Middle frontal gyrus (tissue), 1 donor: ENCODE measurements around the gene CLDN11.

Source experiments
- DNase-seq: peaks from one replicate; pipeline ENCODE4 v3.0.0-alpha.2; 2015; ENCODE audit warnings: low spot score; ENCODE audit errors: extremely low spot score

The CLDN11 gene

GRCh38 chr3:170418422-170419398, at the start of gene CLDN11:
TSS of gene CLDN11 (plus strand) at chr3:170418868. CDS start at chr3:170419067, 199 bp downstream.
- DNase-seq: peak; percentile 65

DNA sequence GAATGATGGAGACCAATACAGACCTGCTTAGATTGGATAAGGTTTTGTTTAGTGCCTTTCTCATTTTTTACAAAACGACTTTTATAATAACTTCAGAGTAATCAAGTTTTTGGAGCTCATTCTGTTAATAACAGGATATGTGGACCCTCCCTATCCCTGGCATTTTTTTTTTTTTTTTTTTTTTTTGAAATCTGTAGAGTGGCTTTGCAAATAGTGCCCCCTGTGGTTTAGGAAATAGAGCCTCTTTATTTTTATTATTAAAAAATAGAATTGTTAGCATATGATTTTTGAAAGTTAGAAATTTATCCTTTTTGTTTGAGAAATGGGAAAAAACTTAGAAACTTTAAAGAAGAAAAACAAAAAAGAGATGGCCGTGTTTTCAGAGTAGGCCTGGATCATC, 49.7 kb upstream of the CLDN11 start:
- DNase-seq: no peak

DNA sequence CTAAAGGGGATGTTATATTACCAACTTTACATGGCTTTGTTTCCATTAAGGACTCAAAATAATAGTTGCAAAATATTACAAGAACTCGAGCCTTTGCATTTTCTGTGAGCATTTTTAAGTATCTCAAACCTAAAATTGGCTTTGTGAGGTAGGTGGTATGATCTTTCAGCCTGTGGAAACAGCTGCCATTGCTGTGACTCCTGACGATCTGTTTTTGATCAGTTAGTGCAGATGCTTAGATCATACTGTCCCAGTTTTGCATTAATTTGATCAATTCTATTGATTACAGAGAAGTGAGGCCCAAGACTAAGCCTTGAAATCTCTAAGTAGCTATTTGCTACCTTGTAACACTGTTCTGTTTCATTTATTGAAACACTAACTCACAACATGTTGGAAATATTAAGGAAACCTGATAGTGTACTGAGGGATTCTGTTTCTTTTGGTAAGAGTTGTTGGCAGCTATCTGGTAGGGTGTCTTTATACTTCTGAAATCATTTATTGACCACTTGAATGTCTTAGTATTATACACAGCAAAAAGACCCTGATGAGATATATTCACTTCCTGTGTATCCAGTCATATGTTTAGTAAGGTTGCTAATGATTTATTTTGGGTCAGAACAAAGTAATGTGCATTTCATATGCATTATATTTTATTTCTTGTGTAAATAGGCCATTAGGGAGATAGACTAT, 46.3 kb upstream of the CLDN11 start:
- no peak for DNase-seq

GRCh38 chr3:170383567-170383966, 35.1 kb upstream of the CLDN11 start:
- DNase-seq: no peak

DNA sequence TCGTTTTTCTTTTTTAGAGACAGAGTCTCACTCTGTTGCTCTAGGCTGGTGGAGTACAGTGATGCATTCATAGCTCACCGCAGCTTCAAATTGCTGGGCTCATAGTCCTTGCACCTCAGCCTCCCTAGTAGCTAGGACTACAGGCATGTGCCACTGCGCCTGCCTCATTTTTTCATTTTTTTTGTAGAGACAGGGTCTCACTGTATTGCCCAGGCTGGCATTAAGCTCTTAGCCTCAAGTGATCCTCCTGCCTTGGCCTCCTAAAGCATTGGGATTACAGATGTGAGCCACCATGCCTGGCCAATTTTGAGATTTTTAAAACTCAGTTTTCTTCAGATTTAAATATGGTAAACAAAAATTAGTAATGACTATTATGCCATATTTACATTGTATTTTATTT, 32.2 kb upstream of the CLDN11 start:
- DNase-seq: no peak

GRCh38 chr3:170387950-170388349, 30.7 kb upstream of the CLDN11 start:
- no peak for DNase-seq

DNA sequence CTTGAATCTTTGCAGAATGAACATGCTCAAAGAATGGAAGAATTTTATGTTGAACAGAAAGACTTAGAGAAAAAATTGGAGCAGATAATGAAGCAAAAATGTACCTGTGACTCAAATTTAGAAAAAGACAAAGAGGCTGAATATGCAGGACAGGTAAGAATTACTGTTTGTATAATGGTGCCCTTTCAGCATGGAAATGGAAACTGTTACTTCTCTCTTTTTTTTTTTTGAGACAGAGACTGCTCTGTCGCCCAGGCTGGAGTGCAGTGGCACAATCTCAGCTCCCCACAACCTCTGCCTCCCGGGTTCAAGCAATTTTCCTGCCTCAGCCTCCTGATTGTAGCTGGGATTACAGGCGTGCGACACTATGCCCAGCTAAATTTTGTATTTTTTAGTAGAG, 27.6 kb upstream of the CLDN11 start:
- no peak for DNase-seq

DNA sequence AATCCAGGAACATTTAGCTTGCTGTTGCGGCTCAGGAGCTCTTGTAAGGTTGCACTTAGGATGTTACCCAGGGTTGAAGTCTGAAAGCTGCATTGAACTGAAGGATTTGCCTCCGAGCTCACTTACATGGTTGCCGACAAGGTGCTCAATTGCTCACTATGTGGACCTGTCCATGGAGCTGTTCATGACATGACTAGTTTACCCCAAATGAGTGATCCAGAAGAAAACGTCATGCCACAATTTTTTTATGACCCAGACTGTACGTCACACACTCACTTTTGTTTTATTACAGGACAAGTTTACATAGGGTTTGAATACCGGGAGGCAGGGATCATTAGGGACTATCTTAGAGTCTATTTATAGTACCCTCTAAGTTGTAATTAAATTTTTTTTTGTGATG, 21.0 kb upstream of the CLDN11 start:
- DNase-seq: no peak

- no peak for DNase-seq
Measured at GRCh38 chr3:170405101-170405500, 13.6 kb upstream of the CLDN11 start.

- no peak for DNase-seq
Measured at GRCh38 chr3:170410428-170411029, 8.1 kb upstream of the CLDN11 start.

GRCh38 chr3:170413291-170413690, 5.4 kb upstream of the CLDN11 start:
- no peak for DNase-seq

DNA sequence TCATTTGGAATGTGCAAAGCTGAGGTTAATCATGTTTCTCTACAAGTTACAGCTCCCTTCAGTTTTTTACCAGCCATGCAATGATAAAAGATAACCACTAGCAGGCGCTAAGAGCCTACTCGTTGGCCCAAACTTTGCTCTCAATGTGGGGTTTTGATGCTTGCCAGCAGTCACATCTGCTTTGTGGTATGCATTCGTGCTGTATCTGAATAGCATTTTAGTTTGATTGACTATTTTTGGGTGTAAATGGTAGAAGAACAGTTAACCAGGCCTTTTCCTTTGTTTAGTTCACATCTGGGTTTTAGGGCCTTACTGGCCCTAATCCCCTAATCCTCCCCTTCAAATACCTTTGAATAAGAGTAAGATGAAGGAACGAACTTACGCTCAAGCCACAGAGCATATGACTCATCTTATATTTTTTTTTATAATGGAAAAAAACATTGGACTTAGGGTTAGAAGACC, 4.4 kb upstream of the CLDN11 start:
- peak; percentile 59 for DNase-seq

- no peak for DNase-seq
Measured at GRCh38 chr3:170417090-170417489, 1.6 kb upstream of the CLDN11 start.

- DNase-seq: no peak
Measured at GRCh38 chr3:170419557-170420087, 954 bp downstream of the CLDN11 start.

- no peak for DNase-seq
Measured at GRCh38 chr3:170420307-170420821, 1.7 kb downstream of the CLDN11 start.

DNA sequence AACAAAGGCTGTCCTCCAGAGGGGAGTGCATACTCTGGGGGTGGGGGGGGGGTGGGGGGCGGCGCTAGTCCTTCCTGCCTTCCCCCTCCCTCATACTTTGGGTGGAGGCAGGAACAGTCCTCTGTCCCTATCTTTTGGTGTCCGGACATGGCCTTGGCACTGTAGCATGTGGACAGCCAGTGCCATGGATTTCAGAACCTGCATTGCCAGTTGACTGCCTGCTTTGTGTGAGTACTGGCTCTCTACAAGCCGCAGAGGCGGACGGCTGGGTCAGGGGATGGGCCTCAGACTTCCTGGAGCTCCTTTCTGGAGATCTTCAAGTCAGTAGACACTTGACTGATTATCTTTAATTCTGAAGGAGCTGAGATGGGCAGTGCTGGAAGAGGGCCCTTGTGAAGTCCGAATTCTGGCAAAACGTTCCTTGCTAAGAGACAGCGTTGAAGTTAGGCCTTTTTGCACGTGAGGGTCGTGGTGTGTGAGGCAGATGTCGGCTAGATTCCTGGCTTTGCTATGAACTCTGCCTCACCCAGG, 2.5 kb downstream of the CLDN11 start:
- no peak for DNase-seq

DNA sequence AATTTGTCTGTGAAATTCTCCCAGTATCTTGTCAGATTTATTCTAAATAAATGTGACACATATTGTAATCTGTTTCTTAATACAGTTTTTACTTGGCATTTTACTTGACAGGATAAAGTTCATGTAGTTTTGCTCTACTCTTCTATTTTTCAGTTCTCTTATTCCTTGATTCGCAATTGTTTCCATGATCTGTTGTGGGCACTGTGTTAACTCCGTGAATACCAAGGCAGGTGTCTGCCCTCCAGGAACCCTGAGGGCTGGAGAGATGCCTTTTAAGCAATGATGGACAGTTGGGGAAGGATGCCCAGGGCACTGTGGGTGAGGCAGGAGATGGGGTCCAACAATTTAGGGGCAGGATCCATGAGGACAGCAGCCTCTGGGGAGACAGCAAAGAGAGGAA, 3.1 kb downstream of the CLDN11 start:
- DNase-seq: no peak

- DNase-seq: no peak
Measured at GRCh38 chr3:170423001-170423615, 4.4 kb downstream of the CLDN11 start.

- no peak for DNase-seq
Measured at GRCh38 chr3:170424879-170425278, 6.2 kb downstream of the CLDN11 start.

- peak; percentile 76 for DNase-seq
Measured at GRCh38 chr3:170425491-170426239, 7.0 kb downstream of the CLDN11 start.
